ENCODE data around the gene HOMER2.

DNA sequence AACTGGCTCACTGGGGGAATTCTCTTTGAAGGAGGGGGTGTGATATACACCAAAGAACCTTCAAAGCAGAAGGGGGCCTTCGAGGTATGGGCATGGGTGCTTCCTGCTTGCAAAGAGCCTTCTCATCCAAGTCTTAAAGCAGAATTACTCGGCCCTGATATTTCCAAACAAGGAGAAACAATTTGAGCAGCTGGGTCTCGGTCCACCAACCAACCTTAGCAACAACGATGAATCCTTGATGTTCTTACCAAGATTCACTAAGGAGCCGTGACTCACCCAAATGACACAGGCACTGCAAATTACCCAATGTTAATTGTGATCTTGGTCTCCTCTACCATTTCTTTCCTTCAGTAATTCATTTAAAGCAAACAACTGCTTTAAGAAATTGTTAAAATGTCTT, 7.7 kb downstream of the HOMER2 start:
- TF ChIP-seq, protein P1, sequence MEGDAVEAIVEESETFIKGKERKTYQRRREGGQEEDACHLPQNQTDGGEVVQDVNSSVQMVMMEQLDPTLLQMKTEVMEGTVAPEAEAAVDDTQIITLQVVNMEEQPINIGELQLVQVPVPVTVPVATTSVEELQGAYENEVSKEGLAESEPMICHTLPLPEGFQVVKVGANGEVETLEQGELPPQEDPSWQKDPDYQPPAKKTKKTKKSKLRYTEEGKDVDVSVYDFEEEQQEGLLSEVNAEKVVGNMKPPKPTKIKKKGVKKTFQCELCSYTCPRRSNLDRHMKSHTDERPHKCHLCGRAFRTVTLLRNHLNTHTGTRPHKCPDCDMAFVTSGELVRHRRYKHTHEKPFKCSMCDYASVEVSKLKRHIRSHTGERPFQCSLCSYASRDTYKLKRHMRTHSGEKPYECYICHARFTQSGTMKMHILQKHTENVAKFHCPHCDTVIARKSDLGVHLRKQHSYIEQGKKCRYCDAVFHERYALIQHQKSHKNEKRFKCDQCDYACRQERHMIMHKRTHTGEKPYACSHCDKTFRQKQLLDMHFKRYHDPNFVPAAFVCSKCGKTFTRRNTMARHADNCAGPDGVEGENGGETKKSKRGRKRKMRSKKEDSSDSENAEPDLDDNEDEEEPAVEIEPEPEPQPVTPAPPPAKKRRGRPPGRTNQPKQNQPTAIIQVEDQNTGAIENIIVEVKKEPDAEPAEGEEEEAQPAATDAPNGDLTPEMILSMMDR (IDR thresholded peaks at IDR 0.05), result no peak
- TF ChIP-seq POLR2A (IDR thresholded peaks at IDR 0.05), result no peak

Measured in prostate gland (tissue), 2 donors.